HUDEP-2 (cell line): ENCODE measurements around the gene EPS8L2.
A peak's percentile ranks its signal among the peaks of the same experiment; 100 is the strongest.

Source experiments
- DNase-seq, 76 experiments: peaks; one replicate each; lab custom pipeline; 2025; ENCODE audit not compliant: unreplicated experiment in 76 of 76; lab: John Stamatoyannopoulos, UW

Gene EPS8L2

DNA sequence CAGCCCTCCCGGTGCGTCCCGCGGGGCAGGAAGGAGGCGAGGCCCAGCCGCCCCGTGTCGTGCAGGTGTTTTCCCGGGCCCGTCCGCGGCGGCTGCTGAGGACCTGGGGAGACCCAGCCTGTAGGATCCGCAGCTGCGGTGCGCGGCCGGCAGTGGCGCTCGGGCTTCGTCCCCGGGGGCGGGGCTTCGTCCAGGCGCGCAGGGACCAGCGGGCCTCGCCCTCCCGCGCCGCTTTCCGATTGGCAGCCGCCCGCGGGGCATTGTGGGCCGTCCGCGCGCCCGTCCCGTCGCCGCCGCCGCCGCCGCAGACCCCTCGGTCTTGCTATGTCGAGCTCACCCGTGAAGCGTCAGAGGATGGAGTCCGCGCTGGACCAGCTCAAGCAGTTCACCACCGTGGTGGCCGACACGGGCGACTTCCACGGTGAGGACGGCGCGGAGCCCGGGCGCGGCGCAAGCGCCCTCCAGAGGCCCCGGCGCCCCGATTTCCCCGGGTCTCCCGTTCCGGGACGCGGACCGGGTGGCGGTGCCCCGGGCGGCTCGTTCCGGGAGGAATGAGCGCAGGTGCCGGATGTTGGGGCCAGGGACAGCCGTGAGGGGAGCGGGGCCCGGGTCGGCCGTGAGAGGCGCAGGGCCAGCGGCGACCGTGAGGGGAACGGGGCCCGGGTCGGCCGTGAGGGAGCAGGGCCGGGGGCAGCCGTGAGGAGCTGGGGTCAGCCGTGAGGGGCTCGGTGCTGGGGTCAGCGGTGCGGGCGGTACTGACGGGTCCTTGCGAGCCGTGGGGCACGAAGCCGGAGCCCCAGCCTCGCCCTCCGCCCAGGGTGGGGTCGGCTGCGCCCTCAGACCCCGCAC, 41.4 kb downstream of the EPS8L2 start, which contains the start of gene TALDO1:
Gene TALDO1 (plus strand): TSS at position 307 of the 849 bp plus-strand sequence. CDS start 18 bp downstream, at position 325.
- peak in 72 of 76 experiments; percentile 12 to 94 (median 78) for DNase-seq

DNA sequence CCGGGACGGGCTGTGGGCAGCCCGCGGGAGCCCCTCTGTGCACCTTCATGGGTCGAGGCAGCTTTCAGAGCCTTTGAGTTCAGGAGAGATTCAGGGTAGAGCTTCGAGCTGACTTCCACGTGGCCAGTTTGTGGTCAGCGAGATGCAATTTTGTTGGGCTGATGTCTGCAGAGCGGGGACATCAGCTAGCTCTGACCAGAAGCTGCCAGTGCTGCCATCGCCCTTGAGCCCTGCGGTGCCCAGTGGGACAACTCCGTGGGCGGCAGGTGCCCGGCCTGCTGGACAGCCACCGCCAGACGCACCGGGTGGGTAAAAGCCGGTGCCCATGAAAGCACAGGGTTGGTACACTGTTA, 42.0 kb downstream of the EPS8L2 start:
- DNase-seq = peak in 1 of 76 experiments; percentile 41

DNA sequence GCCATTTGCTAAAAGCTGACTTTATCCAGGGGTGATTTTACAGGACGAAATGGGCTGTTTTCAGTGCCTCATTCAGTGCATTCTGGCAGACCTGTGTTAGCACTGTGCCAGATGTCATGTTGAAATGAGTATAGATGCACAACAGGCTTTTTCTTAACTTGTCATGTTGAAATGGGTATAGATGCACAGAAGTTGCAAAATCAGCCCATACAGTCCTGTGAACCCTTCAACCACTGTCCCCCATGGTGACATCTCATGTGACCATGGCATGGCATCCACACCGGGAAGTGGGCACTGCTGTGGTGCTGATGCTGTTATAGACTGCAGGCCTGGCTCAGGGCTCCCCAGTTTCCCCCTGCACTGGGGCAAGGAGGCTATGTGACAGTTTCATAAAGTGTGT, 43.7 kb downstream of the EPS8L2 start:
- DNase-seq = no peak

DNA sequence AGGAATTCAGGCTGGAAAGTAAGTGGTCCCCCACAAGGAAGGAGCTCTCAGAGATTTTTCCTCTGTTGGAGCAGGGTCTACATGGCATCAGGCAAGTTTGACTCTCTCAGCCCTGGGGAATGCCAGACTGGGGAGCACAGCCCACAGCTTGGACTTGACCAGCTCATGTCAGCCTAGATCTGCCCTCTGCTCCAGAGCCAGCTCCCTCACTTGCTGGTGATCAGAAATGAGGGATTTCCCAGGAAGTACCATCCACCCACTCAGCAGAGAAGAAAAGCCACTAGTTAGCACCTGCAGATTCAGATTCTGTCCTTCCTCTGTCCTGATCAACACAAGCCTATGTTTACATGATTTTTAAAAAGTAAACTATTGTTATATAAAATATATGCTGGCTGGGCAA, 54.2 kb downstream of the EPS8L2 start:
- no peak for DNase-seq

DNA sequence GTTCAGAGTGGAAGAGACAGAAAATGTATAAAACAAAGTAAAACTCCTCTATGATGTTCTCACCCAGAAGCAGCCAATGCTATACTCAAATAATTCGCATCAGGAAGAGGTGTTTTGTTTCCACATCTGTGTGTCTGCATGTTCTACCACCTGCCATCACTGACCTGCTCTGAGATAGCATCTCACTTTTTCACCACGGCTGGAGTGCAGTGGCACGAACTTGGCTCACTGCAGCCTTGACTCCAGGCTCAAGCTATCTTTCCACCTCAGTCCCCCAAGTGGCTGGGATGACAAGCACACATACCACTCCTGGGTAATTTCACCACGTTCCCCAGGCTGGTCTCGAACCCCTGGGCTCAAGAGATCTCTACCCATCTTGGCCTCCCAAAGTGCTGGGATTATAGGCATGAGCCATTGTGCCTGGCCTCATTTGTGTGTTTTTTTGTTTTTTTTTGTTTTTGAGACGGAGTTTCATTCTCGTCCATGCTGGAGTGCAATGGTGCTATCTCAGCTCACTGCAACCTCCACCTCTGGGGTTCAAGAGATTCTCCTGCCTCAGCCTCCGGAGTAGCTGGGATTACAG, 55.6 kb downstream of the EPS8L2 start:
- DNase-seq = no peak

DNA sequence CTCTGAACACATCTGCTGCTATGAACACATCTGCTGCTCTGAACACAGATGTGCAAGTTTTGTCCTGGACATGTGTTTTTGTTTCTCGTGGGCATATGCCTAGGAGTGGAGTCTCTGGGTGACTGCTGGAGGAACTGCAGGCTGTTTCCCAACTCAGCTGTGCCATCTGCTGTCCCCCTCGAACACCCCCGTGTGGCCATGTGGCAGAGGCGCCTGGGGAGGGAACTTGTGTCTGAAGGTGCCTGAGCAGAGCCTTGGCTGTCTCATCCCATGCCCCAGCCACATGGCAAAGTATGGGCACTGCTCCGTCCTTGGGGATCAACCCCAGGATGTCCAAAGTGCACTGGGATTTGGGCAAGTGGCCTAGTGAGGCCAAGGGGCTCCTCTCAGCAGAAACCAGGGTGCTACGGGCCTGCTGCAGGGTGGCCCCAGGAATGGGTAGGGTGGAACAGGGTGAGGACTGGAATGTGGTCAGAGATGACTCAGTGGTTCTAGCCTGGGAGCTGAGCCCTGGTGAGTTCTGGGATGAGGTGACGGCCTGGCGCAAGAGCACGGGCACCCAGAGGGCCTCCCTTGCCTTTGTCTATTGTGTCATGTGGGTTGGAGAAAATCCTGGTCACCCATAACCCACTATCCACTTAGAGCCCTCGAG, 56.5 kb downstream of the EPS8L2 start:
- DNase-seq = peak in 47 of 76 experiments; percentile 11 to 69 (median 41)

DNA sequence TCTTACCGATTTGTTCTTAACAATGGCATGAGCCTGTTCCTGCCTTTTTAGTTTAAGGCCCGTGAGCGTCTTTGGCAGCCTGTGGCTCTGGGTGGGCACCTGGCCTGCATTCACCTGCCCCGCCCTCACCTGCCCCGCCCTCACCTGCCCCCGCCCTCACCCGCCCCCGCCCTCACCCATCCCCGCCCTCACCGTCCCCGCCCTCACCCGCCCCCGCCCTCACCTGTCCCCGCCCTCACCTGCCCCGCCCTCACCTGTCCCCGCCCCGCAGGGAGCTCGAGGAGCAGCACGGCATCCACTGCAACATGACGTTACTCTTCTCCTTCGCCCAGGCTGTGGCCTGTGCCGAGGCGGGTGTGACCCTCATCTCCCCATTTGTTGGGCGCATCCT, 57.0 kb downstream of the EPS8L2 start:
- DNase-seq = no peak

DNA sequence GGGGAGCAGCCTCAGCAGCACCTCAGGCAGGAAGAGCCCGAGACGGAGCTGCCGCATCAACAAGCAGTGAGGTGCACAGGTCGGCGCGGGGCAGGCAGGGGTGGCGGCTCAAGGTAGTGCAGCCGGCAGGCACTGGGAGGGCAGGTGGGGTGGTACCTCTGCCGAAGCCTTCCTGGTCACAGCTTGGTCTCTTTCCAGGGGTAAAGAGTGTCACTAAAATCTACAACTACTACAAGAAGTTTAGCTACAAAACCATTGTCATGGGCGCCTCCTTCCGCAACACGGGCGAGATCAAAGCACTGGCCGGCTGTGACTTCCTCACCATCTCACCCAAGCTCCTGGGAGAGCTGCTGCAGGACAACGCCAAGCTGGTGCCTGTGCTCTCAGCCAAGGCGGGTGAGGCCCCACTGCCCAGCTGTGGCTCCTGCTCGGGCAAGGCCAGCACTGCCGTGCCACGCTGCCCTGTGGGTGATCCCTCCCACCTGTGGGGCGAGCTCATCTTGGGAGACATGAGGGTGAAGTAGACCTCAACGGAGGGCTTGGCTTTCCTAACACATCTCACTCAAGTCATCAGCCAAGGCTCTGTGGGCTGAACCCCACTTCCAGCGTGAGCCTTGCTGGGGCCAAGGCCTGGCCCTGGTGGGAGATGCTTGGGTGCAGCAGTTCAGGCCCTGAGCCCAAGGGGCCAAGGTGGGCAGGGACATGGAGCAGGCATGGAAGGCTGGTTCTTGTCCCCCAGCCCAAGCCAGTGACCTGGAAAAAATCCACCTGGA, 57.7 kb downstream of the EPS8L2 start:
- no peak for DNase-seq

DNA sequence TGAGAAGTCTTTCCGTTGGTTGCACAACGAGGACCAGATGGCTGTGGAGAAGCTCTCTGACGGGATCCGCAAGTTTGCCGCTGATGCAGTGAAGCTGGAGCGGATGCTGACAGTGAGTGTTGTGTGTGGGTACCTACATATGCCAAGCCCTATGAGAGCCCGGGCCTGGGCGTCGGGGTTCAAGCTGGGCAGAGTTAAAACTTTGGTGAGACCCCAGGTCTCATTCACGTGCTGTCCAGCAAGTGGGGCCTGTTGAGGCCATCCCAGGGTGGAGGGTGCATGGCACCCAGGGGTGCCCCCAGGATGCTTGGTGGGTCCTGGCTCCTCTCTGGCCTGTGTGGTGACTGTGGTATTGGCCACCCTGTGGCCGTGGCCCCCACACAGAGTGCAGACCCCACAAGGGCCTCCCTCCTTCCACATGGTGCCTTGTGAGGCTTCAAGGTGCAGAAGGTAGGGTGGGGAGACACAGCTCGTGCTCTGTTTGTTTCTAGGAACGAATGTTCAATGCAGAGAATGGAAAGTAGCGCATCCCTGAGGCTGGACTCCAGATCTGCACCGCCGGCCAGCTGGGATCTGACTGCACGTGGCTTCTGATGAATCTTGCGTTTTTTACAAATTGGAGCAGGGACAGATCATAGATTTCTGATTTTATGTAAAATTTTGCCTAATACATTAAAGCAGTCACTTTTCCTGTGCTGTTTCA, 58.4 kb downstream of the EPS8L2 start:
- no peak for DNase-seq

DNA sequence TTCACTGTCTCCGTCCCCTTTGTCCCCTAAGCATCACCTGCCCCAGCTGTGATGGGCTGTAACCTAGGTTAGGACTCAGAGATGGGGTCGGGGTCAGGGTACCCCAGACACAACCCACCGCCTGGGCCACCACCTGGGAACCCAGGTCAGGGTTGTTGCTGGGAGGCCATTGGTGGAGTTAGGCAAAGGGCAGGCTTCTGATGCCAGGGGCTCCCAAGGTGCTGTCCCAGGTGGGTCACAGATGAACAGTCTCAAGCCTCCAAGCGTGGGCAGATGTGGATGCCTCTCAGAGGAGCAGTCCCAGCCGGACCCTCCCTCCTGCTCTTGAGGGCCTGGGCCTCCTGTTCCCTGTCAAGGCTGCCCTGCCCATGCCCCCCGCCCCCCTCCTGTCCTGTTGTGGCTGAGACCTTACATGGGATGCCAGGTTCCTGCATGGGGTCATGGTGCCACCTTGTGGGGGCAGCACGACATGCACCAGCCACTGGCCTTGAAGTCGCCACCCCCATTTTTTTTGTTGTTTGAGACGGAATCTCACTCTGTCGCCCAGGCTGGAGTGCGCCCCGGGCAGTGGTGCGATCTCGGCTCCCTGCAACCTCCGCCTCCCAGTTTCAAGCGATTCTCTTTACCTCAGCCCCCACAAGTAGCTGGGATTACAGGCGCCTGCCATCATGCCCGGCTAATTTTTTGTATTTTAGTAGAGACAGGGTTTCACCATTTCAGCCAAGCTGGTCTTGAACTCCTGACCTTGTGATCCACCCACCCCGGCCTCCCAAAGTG, 59.2 kb downstream of the EPS8L2 start:
- peak in 56 of 76 experiments; percentile 12 to 70 (median 44) for DNase-seq

DNA sequence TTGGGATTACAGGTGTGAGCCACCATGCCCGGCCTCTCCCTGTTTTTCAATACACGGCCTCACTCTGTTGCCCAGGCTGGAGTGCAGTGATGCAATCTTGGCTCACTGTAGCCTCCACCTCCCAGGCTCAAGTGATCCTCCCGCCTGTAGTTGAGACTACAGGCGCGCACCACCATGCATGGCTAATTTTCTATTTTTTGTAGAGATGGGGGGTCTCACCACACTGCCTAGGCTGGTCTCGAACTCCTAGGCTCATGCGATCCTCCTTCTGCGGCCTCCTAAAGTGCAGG, 59.7 kb downstream of the EPS8L2 start:
- DNase-seq = no peak

DNA sequence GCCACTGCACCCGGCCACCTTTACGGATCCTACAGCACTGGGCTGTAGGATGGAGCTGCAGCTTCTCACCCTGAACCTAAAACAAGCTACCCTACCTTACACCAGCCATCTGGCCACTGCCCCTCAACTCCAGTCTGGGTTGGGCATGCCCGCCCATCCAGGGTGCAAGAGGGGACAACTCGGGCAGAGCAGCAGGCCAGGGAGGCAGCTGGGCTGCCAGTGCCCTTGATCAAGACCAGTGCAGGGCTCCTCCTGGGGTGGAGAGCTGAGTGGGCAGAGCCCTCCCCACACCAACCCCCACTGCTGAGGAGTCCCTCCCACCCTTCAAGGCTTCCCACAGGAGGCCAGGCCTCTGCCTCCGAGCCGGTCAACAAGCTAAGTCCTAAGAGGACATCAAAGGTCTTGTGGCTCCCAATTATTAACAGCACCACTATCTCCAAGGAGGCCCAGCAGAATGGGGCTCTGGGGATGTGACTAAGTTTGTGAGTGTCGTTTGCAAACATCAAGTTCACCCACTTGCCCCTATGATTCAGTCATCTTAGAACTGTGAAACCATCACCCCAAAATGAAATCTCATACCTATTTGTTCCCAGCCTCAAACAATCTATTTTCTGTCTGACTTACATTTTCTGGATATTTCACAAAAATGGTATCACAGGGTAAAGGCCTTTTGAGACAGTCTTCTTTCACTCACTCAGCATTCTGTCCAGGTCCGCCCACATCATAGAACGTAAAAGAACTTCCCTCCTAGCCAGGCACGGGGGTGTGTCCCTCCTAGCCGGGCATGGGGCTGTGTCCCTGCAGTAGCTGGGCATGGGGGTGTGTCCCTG, 60.3 kb downstream of the EPS8L2 start:
- DNase-seq = peak in 1 of 76 experiments; percentile 14

DNA sequence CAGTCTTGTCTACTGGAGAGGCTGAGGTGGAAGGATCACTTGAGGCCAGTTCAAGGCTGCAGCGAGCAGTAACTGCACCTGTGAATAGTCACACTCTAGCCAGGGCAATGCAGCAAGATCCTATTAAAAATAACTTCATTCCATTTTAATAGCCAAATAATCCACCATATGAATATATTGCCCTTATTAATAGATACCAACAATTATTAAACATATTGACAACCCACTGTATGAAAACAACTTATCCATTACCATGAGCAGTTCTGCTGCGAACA, 60.8 kb downstream of the EPS8L2 start:
- DNase-seq = no peak

DNA sequence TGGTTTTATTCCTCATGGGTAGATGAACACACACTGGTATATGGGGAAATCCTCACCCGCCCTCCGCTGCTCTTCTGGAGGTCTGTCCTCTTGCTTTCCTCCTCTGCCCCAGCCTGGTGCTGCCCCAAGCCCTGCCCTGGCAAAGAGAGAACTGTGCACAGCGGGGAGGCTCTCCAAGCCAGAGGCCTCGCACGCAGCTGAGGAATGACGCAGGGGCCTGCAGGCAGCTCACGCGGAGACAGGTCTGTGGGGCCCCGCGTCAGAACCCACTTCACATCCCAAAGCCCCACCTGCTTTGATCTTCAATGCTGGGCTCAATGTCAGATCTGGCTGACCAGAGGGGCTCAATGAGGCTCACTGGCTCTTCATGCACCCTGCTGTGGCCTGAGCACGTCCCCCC, 61.2 kb downstream of the EPS8L2 start:
- no peak for DNase-seq

DNA sequence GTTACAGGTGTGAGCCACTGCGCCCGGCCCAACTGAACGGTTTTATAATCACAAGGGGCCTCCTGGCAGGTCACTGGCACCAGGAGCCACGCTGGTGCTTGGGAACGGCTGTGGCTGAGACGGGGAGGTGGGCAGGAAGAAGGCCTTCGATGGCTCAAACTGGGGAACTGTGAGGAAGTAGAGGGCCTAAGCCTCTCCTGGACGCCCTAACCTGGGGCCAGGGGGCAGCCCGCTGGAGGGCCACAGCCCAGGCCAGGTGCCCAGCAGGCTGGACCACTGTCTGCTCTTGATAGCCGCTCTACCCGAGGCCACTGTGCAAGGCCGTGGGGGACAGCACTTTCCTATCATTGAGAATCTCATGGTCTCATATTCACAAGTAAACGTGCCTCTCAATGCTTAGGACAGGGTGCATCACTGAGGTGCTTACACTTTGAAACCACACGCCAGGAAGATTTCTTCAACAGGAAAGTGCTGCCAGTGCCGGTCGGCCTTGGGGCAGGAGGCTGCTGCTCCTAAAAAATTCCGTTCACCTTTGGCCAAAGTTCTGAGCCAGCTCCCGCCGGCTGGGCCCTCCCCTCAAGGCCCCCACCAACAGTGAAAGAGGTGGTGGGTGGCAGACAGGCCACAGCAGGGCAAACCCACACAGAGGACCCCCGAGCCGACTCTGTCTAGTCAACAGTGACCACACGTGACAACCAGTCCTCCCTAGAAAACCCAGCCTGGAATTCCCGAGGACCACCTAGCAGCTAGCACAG, 64.0 kb downstream of the EPS8L2 start:
- DNase-seq = no peak

DNA sequence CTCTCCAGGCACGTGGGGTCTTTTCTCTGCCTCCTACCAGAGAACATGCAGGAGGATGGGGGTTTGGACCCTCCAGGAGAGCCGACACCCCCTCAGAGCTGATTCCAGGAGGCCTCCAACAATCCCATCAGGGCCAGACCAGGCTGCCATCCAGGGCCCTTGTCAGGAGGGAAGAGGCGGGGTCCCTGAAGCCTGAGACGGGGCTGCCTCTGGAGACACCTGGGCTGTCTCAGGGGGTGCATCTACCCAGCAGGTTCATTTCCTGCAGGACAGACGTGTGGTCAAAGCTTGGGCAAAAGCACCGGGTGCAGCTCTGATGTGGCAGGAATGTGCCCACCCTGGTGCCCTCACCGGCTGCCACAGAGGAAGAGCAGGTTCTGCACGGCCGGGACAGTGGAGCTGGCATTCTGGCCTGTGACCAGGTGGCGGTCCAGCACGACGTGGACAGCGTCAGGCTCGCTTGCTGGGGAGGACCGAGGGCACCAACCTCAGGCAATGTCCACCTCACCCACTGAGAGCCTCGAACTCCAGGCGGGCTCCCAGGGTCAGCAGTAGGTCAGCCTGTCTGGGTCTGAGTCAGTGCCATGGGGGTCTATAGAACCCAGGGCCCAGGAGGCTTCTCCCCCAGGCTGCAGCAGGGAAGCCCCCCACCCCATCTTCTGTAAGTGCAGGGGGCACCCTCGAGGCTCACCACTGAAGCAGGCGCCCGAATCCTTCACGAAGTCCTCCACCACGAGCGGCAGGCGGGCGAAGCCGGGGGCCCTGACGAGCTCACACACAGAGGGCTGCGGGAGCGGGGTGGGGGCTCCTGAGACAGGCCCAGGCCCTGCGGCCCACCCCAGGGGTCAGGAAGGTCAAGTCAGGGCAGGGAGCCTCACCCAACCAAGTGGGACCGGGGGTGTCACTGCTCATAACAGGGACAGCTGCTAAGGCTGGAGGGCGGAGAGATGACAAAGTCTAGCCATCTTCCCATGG, 64.9 kb downstream of the EPS8L2 start:
- no peak for DNase-seq

DNA sequence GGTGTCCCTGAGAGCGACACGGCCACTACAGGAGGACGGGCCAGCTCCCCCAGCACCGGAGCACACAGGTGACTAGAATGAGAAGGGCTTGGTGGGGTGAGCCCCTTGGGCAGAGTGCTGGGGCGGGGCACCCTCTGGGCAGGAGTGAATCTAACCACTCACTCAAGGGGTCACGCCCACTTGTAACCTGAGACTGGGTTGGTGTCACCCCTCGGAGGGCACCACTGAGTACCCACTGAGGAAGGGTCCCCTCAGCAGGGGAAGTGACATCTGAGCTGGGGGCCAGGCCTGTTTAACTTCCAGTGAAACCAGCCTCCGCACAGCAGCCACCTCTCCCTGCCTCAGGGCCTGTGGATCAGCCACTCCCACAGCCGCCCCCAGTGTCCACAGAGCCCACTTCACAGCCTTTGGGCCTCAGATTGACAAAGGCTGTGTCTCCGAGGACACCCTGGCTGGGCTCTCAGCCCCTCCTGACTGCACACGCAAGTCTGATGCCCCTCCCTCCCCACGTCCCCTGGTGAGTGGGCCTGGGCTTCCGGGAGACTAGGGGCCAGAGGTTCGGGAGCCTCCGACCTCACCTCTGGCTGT, 65.7 kb downstream of the EPS8L2 start:
- DNase-seq = no peak
